Cortex of kidney (tissue), 1 donor: ENCODE results near the gene CHP1.
"Not testable (repeated sequence)": the region's sequence is repeated elsewhere in the genome, so short reads cannot be mapped to it uniquely, and the experiment has no call there.

Experiments used
- DNase-seq: peaks from one replicate; lab custom pipeline; 2025; lab: John Stamatoyannopoulos, UW

The CHP1 gene

DNA sequence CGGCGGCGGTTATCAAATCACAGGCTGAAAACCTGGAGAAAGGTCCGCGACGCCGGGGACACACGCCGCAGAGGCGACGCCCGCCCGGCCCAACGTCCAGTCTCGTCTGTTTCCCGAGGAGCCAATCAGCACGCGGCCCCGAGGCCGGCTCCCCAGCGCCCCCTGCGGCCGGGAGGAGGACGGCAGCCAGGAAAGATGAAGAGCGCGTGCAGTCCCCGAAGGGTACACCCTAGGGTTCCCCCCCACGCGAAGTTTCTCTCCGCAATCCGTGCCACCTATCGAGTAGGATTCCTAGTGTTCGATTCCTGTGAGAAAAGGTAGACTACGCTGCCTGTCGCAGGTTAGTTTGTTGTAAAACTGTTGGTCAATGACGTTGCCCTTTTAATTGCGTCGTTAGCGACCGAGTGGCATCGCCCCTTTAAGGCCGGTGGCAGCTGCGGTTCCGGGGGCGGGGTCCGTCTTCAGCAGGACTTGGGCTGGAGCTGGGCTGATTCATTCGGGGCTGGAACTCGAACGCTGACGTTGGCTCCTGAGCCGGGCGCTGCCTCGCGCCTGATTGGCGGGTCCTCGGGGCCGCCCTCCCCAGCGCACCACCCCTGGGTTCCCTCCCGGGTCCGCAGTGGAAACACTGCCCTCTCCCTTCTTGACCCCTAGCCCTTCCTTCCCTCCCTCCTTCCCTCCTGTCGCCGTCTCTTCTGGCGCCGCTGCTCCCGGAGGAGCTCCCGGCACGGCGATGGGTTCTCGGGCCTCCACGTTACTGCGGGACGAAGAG is at the start of gene CHP1, which contains the start of gene EXD1:
TSS of gene CHP1 (plus strand) at position 619 of the 772 bp plus-strand sequence. CDS start at position 734, 115 bp downstream.
TSS of gene EXD1 (minus strand) at position 108 of the 772 bp plus-strand sequence. CDS start 4,182 bp downstream, outside the sequence.
- DNase-seq: peak; percentile 75

DNA sequence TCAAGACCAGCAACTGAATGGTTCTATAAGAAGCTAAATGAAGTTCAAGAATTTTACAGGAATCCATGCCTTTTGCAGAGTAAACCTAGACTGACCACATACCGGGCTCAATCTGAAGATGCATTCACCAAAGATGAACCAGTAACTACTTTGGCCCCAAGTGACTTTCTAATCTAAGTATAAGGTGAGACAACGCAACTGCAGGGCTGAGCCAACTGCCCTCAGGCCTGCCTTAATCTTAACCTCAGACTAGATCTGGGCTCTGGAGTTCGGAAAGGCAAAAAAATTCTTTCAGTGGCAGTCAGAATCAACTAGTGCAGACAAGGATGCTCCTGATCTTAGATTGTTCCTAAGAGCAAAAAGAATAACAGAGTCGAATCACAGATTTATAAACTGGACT is 48.8 kb upstream of the CHP1 start:
- DNase-seq: no peak

DNA sequence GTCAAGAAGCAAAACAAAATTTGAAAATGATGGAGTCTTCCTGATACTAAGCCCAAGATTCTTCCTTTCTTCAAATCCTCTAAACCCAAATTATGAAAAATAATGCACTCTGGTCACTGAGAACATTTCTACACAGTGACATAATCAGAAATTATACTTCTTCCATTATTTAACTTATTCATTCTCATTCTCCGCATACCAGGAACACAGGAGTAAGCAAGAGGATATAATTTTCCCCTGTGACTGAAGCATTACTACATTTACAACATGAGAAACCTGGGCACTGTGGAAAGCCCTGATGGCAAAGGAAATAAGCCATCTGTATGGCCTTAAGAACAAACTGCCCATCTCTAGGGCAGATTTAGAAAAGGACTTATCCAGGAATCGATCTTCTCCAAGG is 47.5 kb upstream of the CHP1 start:
- no peak for DNase-seq

DNA sequence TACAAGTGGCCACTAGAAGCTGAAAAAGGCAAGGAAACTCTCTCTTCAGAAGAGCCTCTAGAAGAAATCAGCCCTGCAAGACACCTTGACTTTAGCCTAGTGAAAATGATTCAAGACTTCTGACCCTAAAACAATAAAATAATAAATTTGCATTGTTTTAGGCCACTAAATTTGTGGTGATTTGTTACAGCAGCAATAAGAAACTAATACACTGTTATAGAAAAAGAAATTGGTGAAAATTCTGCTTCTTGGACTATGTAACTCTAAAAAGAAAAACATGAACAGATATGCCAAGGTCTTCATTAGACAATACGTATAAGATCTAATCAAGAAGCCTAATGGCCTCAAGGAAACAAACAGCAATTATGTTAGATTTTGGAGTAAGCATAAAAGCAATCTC is 36.6 kb upstream of the CHP1 start:
- no peak for DNase-seq

DNA sequence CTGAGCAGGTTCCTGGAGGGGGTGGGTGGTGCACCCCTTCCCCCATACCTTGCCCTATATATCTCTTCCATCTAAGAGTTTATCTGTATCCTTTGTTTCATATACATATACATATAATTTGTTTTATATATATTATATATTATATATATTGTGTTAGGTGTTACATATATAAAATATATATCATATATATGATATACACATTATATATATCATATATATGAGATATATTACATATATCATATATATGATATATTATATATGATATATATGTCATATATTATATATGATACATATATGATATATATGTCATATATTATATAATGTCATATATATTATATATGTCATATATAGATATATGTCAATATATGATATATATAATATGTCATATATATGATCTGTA is 31.6 kb upstream of the CHP1 start:
- DNase-seq: no peak

DNA sequence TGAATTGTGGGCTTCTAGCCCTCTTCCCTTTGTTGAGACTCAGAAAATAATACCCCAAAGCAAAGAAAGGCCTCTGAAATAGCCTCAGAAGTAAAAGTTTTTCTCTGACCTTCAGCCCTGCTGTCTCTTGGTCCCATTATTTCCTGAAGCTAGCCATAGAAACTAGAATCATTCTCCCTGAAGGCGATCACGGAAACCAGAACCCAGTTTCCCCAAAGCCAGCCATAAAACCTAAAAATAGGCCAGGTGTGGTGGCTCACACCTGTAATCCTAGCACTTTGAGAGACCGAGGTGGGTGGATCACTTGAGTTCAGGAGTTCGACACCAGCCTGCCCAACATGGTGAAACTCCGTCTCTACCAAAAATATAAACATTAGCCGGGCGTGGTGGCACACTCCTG is 27.7 kb upstream of the CHP1 start:
- DNase-seq: no peak

DNA sequence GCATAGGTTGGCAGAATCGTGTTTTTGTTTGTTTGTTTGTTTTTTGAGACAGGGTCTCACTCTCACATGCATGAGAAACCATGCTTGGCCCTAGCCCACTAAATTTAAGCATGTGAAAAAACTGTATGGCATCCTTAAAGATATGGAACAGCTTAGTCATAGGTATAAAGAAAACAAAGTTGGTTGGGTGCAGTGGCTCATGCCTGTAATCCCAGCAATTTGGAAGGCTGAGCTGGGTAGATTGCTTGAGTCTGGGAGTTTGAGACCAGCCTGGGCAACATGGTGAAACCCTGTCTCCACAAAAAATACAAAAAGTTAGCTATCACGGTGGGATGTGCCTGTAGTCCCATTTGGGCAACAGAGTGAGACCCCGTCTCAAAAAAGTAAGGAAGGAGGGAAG is 25.8 kb upstream of the CHP1 start:
- DNase-seq: no peak

DNA sequence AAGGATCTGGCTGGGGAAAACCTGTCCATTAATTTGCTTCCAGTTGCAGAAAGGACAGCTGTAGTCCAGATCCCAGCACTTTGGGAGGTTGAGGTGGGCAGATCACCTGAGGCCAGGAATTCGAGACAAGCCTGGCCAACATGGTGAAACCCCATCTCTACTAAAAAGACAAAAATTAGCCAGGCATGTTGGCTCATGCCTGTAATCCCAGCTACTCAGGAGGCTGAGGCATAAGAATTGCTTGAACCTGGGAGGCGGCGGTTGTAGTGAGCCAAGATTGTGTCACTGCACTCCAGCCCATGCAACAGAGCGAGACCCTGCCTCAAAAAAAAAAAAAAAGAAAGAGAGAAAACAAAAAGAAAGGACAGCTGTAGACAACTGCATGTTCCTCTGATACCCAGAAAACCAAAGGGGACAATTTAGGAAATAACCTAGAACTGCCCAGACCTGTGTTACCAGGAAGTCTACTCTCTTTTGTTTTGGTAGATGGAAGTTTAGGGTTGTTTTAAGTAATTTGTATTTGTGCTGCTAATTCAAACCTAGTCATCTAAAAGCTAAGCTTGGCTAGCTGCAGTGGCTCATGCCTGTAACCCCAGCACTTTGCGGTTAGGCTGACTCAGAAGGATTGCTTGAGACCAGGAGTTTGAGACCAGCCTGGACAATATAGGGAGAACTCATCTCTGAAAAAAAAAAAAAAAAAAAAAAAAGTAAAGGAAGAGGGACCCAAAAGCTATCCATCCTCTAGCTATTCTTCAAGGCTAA is 23.2 kb upstream of the CHP1 start:
- DNase-seq: no peak

DNA sequence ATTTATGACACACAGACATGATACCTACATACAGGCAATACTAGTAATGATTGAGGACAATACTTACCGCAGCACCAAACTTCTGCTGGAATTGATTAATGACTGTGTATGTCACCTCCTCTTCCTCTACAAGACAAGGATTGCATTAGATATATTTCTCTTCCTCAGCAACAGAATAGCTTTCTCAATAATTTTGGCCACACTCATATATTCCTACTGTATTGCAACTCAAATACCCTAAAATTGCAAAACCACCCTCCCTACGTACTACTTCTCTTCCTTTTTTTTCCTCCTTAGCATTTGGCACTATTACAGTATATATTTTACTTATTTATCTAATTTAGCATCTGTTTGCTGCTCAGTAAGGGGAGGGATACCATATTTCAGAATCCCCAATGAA is 15.4 kb upstream of the CHP1 start:
- DNase-seq: no peak

DNA sequence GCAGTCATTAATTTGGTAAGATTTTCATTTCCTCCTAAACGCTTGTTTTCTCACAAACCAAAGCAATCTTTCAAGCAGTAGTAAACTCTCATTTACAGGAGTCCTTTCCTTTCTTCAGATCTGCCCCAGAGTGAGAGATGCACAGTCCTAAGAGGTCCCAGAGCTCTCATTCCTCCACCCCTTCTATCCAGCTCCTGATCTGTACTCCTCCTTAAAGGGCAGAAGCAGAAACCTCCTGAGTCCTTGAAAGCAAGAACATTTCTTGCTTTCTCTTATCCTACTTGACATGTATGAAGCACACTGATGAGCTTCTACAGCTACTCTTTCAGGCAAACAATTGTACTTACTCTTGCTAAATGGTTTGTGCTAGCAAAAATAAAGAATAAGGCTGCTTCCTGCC is 12.2 kb upstream of the CHP1 start:
- DNase-seq: no peak

DNA sequence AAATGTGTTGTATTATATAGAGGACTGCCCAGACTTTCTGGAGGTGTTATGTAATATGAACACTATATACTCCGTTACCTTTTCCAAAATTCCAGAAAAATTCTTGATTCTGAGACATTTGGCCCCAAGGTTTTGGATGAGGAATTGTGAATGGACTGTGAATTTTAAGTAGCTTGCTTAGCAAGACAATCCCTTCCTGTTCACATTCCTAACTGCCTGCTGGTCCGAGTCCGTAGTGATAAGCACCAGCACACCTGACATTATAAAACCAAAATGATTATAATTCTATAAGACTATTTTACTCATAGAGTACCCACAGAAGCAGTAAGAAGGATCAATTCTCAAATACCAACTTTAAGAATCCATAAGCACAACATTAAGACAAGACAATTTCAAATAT is 11.7 kb upstream of the CHP1 start:
- DNase-seq: no peak

DNA sequence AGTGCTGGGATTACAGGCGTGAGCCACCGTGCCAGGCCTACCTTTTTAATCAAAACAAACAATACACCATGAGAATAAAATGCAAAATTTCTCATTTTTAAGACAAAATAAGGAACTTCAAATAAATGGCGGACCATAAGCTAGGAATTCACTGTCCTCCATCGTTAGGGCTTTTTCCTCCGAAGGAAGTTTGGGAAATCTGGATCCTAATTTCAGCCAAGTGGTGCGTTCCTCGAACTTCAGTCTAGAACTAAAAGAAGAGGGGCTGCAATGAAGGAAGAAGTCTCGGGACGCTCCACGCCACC is 771 bp upstream of the CHP1 start:
- DNase-seq: no peak

DNA sequence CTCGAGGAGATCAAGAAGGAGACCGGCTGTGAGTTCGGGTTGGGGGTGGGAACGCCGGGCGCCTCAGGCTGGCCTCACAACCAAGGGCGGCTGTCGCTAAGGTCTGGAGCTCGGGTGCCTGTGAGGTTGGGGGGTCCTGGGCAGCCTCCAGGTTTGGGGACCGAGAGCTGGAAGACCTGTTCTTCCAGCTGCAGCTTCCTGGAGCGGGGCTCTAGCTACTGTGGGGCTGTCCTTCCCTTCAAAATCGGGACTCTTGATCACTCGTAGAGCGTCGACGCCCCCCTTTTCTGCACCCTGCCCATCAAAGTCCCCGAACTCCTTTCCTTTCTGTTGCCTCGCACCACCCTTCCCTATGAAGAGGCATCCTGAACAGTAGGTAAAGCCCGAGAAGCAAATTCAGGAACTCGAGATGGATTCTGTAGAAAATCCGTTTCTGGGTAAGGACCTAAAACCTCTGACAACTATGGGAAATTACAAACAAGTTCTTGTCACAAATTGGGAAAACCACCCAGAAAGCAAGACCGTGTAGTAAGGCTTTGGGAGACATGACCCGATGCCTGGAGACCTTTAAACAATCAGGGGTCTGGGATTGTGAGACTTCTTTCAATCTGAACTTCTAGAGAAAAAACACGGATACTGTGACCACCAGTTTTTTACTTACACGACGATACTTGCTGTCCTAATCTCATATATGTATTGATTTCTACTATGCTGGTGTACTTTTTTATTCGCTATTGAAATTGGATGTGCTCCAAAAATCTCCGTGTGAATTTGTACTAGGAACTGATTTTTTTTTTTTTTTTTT is 556 bp downstream of the CHP1 start:
- no peak for DNase-seq

DNA sequence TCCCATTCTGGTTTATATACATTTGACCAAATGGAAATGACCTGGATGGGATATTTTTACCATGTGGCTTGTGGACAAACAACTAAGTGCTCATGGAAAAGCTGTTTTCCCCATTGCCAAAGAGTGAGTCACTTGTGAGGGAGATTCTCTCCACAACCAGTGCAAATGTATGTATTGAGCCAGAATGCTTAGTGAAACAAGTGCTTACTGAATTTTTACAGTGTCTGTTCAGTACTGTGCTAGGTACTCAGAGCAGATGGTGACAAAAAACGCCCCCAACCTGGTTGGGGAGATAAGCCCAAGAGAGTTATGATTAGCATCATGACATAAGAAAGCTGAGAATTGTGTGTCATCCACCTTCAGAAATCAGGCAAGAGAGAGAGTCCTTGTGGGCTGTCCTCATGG is 2.3 kb downstream of the CHP1 start:
- DNase-seq: no peak

DNA sequence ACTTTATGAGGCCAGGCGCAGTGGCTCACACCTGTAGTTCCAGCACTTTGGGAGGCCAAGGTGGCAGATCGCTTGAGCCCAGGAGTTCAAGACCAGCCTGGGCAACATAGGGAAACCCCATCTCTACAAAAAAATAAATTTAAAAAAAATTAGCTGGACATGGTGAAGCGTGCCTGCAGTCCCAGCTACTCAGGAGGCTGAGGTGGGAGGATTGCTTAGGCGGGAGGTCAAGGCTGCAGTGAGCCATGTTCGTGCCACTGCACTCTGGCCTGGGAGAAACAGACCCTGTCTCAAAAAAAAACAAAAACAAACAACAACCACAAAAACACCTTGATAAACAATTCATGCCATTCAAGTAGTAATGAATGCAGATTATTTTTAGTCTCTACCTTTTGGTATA is 4.2 kb downstream of the CHP1 start:
- DNase-seq: not testable (repeated sequence)

DNA sequence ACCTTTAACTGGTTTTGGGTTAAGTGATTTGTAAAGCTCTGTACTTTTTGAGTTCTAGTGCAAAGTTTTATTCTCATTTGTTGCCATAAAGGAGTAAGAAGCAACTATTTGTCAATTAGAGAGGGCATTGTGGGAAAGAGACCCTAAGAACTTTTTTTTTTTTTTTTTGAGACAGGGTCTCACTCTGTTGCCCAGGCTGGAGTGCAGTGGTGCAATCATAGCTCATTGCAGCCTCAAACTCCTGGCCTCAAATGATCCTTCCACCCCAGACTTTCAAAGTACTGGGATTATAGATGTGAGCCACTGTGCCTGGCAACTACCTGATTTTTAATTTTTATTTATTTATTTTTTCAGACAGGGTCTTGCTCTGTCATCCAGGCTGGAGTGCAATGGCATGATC is 4.9 kb downstream of the CHP1 start:
- DNase-seq: no peak

DNA sequence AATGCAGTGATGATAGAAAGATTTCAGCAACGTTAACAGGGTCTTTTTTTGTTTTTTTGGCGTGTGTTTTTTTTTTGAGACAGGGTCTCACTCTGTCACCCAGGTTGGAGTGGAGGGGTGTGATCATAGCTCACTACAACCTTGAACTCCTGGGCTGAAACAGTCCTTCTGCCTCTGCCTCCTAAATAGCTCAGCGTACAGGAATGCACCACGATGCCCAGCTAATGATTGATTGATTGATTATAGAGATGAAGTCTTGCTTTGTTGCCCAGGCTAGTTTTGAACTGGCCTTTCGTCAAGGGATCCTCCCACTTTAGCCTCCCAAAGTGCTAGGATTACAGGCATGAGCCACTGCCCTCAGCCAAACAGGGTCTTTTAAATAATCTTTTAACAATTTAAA is 7.0 kb downstream of the CHP1 start:
- no peak for DNase-seq

DNA sequence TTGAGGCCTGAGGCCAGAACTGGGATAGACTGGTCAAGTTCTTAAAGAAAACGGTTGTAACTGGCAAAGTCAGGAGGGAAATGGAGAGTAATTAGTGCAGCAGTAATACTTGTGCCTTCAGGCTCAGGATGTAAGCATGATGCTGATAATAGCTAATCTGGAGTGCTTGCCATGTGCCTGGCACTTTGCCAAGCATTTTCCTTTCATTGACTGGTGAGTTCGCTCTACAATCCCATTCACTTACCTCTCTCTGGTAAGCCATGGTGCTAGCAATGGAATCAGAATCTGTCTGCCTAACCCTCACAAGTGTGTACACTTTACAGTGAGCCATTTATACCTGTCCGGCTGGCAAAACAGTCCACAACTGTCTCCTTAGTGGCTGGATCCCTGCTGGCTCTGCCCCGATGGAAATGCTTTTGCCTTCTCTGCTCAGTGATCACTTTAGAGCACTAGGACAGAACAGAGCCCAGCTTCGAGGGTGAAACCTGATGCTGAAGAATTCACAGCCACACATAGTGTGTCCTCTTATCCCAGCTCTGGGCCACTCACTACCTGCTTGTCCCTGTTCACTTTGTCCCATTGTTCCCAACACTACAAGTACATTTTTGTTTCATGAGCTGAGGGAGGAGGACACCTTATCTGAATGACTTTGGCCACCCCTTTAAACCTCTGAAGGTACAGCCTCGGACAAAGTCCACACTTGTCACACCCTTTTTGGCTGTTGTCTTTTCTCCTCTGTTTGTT is 10.3 kb downstream of the CHP1 start:
- DNase-seq: no peak

DNA sequence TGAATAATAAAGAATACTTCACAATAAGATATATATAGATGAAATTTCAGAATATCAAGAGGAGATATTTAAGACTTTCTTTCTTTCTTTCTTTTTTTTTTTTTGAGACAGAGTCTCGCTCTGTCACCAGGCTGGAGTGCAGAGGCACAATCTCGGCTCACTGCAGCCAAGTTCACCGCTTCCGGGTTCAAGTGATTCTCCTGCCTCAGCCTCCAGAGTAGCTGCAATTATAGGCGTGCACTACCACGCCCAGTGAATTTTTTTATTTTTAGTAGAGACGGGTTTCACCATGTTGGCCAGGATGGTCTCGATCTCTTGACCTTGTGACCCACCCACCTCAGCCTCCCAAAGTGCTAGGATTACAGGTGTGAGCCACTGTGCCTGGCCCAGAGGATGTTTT is 19.7 kb downstream of the CHP1 start:
- DNase-seq: not testable (repeated sequence)

DNA sequence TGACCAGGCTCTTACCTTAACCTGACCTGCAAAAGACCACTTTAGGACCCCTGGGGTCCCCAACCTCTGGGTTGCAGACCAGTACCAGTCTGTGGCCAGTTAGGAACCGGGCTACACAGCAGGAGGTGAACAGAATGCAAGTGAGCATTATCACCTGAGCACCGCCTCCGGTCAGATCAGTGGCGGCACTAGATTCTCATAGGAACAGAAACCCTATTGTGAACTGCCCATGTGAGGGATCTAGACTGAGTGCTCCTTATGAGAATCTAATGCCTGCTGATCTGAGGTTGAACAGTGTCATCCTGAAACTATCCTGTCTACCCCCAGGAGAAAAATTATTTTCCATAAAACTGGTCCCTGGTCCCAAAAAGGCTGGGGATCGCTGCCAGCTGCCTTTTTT is 20.3 kb downstream of the CHP1 start:
- DNase-seq: no peak

DNA sequence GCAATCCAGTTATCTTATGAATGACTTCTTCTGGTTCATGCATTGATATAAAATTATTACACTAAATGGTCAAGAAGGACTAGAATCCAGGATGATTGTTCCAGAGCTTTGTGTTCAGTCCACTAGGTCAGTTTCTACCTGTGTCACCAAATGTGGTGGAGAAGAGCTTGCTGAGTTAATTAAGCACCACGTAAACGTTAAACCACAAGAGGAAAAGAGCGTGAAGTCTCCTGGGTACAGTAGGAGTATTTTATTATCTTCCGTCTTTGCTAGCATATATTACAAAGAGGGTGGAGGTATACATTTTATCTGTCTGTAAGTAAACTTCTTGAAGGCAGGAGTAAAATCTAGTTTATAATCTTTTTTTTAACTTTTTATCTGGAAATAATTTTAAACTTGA is 23.5 kb downstream of the CHP1 start:
- DNase-seq: no peak

DNA sequence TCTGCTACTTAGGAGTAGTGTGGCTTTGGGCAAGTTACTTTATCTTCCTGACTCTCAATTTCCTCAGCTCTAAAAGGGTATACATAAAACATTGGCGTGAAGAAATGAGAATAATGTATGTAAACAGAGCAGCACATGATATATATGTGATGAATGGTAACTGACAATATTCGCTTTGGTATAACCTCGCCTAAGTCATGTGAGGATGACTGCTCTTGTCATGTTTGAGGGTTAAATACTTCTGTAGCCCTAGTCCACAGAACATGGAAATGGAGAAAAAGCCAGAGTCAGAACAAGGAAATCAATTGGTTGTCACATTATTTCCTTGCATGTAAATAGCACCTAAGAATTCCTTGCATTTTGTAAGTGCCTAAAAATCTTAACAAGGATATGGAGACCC is 25.0 kb downstream of the CHP1 start:
- no peak for DNase-seq
